Measurements from ENCODE around the gene TRIB2.

- TF ChIP-seq EZH2phosphoT487 (IDR thresholded peaks at IDR 0.05; ENCODE audit: low read depth, severe bottlenecking, unreplicated experiment) (no peak), EZH2 (IDR thresholded peaks at IDR 0.05; ENCODE audit: borderline replicate concordance) (no peak)
Measured at GRCh38 chr2:12686708-12687283, 29.9 kb upstream of the TRIB2 start.

Measured in hepatocyte (in vitro differentiated cells).